Measurements from ENCODE around the gene GLB1L2.

DNA sequence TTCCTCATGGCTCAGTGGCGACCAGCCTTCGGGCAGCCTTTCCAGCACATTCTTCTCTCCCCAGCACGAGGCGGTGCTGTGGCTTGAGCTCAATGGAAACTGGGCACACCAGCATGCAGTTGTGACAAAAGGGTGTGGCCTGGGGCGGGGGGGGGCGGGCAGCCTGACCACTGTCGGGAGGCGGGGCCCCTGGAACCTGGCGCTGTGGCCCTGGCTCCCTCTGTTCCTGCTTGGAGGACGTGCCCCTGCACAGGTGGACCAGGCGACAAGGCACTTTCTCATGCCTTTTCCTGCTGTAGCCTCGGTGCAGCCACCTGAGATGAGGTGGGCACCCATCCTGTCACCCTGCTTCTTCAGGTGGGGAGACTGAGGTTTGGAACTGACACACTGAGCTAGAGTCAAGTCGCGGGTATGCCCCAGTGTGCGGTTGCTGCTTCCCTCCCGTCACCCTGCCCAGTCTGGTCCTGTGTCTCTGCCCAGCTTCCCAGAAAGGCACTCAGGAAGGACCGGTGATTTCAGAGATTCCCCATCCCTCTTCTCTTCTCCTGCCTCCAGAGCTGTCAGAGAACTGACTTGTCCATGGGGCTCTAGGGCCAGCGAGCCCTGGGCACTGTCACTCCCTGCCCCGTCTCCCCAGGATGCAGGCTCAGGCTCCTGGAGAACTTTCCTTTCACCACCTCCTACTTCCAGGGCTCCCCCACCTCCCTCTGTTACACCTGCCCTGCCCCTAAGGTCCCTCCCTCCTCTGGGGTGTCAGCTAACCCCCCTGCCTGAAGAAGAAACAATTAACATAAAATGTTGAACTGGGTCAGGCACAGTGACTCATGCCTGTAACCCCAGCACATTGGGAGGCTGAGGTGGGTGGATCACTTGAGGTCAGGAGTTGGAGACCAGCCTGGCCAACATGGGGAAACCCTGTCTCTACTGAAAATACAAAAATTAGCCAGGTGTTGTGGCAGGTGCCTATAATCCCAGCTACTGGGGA lies 70.3 kb downstream of the GLB1L2 start:
- TF ChIP-seq MAFK (IDR thresholded peaks at IDR 0.05; ENCODE audit: low read depth, low read length) (no peak), ELK1 (IDR thresholded peaks at IDR 0.05; ENCODE audit: borderline replicate concordance, low read depth, low read length) (no peak), RFX5 (IDR thresholded peaks at IDR 0.05; ENCODE audit: low read depth, low read length) (no peak), CEBPB (IDR thresholded peaks at IDR 0.05; ENCODE audit: low read depth, low read length) (no peak), CTCF (conservative IDR thresholded peaks at IDR 0.05; ENCODE audit: low read depth, low read length) (no peak), USF2 (IDR thresholded peaks at IDR 0.05; ENCODE audit: low read depth, low read length) (no peak), POLR2A (IDR thresholded peaks at IDR 0.05; ENCODE audit: low read depth, low read length) (no peak), RCOR1 (IDR thresholded peaks at IDR 0.05; ENCODE audit: insufficient replicate concordance, low read length) (no peak)
